HT-29 (cell line): ENCODE results near the gene DRC7. TPM values are rescaled to one million over a fixed set of nuclear protein-coding genes. Genes with fewer than 3 reads are reported as not detected.

ENCODE experiments used
- DNase-seq: peaks from one replicate; pipeline ENCODE4 v3.0.0-alpha.2; 2015; ENCODE audit warnings: low spot score
- total RNA-seq: library from RNA; depleted of rRNA; stranded (reverse); fragments of >200 nt; shearing (Covaris generic); gene quantifications from 2 replicates; pipeline ENCODE4 v1.2.3, GENCODE V29; 2014; rRNA removed

Gene DRC7, protein sequence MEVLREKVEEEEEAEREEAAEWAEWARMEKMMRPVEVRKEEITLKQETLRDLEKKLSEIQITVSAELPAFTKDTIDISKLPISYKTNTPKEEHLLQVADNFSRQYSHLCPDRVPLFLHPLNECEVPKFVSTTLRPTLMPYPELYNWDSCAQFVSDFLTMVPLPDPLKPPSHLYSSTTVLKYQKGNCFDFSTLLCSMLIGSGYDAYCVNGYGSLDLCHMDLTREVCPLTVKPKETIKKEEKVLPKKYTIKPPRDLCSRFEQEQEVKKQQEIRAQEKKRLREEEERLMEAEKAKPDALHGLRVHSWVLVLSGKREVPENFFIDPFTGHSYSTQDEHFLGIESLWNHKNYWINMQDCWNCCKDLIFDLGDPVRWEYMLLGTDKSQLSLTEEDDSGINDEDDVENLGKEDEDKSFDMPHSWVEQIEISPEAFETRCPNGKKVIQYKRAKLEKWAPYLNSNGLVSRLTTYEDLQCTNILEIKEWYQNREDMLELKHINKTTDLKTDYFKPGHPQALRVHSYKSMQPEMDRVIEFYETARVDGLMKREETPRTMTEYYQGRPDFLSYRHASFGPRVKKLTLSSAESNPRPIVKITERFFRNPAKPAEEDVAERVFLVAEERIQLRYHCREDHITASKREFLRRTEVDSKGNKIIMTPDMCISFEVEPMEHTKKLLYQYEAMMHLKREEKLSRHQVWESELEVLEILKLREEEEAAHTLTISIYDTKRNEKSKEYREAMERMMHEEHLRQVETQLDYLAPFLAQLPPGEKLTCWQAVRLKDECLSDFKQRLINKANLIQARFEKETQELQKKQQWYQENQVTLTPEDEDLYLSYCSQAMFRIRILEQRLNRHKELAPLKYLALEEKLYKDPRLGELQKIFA
- total RNA-seq = not detected in 2 replicates

DNA sequence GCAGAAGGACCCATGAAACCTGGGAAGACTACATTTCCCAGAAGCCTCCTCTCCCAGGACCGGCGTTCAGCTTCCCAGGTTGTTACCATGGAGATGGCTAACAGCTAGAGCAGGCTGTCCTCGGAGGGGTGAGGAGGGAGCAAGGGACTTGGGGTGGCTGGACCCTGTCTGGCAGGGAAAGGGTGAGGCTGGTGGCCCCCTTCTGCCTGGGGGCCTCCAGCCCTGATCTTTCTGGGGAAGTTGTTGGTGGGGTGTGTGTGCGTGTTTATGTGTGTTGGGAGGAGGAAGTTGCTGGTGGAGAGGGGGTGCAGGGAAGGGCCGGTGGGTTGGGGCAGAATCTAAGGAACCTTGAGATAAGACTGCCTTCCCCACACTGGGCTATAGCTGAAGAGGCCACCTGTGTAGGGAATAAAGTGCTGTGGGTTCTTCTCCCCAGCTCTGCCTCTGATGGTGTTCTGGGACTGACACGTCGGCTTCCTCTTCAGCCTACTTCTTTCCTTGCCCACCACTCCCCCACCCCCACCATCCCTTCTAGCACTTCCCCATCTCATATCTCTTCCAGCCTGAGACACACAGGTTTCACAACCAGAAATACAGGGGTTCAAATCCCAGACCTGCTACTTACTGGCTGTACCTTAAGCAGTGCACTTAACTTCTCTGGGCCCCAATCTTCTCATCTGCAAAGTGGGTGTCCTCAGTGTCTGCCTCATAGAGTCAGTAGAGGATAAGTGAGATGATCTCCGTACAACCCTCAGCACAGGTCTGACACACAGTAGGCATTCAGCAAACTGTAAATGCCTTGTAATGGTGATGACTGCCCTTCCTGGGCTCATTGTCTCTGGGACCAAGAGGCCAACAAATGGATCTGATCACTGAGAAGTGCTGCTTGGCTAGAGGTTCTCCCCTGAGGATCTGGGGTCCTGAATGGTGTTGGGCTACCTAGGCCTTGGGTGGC, at the start of gene DRC7:
DRC7 (plus strand) TSS at position 82 of the 955 bp plus-strand sequence. CDS start 3,144 bp downstream, outside the sequence.
- peak; percentile 67 for DNase-seq

DNA sequence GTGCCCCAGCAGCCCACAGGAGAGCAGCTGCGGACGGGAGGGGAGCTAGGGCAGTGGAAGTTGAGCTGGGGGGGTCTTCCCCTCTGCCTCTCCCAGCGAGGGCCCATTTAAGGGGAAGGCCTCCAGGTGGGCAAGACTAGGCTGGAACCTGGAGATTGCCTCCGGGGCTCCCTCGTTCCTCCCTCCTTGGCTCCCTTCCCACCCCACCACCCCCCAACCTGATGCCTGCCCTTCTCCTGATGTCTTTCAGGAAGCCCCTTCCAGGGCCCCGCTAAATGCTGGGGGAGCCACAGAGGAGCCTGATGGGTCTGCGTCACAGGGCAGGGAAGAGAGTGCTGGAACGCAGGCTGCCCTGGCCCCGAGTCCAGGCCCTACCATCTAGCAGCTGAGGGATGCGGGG, 49.4 kb upstream of the DRC7 start:
- no peak for DNase-seq

DNA sequence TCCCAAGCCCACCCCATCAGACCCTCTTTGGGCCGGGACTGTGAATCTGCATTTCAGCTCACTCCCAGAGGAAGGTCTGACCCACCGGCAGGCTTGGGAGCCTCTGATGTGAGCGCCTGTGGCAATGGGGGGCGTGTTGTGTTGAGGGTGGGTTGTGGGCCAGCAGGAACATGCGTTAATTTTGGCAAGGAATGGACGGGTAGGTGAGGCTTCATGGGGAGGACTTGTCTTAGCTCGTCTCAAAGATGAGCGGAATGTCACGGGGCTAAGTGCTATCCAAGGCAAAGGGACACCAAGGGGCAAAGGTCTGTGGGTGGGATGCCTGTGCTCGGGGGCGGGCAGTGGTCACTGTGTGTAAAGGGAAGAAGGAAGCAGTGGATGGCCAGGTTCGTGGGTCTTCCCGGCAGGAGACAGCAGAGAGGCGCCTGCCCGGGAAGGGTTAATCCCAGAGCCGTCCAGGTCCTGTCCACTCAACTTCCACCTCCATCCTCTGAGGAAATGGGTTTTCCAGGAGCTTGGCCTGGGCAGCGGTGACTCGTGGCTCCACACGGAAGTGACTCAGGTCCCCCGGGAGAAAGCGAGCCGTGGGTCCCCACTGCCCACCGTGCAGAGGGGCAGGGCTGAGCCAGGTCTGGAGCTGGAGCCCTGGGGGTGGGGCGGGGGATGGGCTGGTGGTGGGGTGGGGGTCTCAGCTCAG, 48.8 kb upstream of the DRC7 start:
- DNase-seq = no peak

- DNase-seq = no peak
Measured at GRCh38 chr16:57646388-57647039, 48.1 kb upstream of the DRC7 start.

DNA sequence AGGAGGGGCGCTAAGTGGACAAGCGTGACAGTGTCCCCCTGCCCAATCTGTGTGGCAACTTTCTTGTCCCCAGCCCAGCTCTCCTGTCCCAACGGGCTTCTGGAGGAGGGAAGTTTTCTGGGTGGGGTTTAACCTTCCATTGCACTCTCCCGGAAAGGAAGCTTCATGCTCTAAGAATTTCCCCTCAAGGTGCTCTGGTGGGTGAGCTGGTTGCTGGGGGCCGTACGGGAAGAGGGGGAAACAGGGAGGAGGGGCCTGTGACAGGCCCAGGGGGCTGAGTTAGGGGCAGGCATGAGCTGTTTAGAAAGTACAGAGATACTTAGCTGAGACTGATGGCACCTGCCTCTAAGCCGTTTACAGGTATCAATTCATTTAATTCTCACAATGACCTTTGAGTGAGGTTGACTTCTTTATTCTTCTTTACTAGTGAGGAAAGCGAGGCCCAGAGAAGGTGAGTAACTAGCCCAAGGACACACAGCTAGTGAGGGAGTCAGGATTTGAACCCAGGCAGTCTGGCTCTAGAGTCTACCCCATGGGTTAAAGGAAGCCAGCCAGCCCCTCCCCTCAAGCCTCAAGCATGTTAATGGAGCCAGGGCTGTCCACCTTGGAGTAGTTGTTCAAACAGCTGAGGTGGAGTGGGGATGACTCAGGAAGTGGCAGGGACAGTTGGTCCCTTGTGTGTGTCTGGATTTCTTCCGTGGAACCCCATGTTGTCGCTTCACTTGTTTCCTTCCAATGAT, 47.3 kb upstream of the DRC7 start:
- DNase-seq = no peak

- no peak for DNase-seq
Measured at GRCh38 chr16:57648125-57648524, 46.5 kb upstream of the DRC7 start.

GRCh38 chr16:57648581-57649442, 45.8 kb upstream of the DRC7 start:
- DNase-seq = peak; percentile 92

GRCh38 chr16:57649443-57649751, 45.2 kb upstream of the DRC7 start:
- DNase-seq = no peak

GRCh38 chr16:57649846-57650245, 44.8 kb upstream of the DRC7 start:
- DNase-seq = no peak

GRCh38 chr16:57651344-57652333, 43.0 kb upstream of the DRC7 start:
- DNase-seq = no peak

DNA sequence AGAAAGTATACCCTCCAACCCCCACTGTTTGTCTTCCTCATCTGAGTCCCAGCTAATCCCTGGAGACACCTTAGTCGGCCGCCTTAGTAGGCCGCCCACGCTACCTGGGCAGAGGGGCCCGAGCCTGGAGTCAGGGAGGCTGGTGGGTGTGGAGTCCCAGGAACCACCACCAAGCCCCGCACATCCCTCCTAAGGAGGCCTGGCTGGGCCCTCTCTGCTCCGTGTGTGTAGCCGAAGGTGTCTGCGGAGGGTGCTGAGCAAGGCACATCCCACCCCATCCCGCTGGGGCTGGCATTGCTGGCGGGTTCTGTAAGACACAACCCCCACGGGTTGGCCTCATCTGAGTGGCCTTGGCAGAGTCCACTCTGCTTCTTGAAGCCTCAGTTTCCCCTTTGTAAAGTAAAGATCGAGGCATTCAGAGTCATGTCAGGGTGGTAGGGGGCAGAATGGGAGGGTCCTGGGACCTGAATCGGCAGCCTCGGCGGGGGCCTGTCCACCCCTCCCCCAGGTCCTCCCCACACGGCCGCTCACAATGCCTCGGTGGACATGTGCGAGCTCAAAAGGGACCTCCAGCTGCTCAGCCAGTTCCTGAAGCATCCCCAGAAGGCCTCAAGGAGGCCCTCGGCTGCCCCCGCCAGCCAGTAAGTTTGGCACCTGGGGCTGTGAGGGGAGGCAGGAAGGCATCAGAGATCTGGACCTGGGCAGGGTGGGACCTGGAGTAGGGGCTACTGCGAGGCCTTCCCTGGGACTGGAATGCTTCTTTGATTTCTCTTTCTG, 41.7 kb upstream of the DRC7 start:
- DNase-seq = no peak

- no peak for DNase-seq
Measured at GRCh38 chr16:57653936-57654335, 40.7 kb upstream of the DRC7 start.

- no peak for DNase-seq
Measured at GRCh38 chr16:57656342-57656955, 38.2 kb upstream of the DRC7 start.

GRCh38 chr16:57657228-57657627, 37.4 kb upstream of the DRC7 start:
- DNase-seq = no peak

DNA sequence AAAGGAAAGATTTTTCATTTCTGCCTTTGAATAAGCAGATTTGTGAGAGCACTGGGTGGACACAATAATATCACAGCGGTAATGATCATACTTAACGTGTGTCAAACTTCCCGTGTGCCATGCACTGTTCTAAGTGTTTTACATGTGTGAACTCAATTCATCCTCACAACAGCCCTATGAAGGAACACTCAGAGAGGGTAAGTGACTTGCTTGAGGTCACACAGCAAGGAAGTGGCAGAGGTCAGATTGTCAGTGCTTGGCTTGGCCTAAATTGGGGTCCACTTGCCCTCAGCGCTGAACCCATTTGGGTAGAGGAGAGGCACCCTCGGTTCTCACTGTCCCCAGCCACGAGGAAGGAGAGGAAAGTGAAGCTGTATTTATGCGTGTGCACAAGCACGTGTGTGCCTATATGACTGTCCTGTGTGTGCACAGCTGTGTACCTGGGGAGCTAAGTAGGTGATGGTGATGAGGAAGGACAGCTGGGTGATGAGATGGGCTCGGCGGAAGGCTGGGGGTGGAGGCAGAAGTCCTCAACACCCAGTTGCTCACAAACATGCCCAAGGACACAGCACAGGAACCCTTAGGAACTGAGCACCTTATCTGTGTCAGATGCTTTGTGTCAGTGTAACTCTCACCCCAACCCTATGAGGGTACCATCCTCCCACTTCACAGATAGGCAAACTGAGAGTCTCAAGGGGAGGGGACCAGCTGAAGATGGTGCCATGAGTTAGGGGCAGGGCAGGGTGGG, 36.3 kb upstream of the DRC7 start:
- no peak for DNase-seq
